ENCODE data around the gene SNX21. TPM values are rescaled to one million over a fixed set of nuclear protein-coding genes. Genes with fewer than 3 reads are reported as not detected.

SNX21 gene
- total RNA-seq, 1 experiment from 2014 or later, result 11.9 TPM

DNA sequence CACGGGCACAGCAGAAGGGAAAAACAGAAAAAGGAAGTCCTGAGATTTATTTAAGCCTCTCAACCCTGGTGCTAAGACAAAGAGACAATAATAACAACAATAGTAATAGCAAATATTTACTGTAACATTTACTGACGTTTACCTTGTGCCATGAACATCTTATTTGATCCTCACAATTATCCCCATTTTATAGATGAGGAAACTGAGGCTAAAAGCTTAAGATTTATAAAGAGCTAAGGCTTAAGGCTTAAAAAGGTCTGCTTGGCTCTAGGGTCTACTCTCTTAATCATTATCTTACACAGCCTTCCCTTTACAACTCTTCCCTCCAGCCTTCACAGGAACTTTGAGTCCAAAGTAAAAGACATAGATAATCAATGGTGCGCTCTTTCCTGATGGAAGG lies 45.2 kb upstream of the SNX21 start:
- POLR2A ChIA-PET, result no interaction called here
- no peaks in the 10 kb centered on the region for H4K20me1 ChIP-seq (ENCODE audit: insufficient read depth)
- CTCF ChIA-PET, result no interaction called here

More for the DNA sequence above, 45.2 kb upstream of the SNX21 start:
- Histone ChIP-seq H3K27me3 (ENCODE audit: insufficient read depth, low read length) (no peaks in the 10 kb centered on the region), H3K9ac (ENCODE audit: low read length) (no peak overlapping the region), H3K9me3 (ENCODE audit: control insufficient read depth in 1 of 2, insufficient read depth in 1 of 2, low read depth in 1 of 2, low read length in 2 of 2) (no peaks in the 10 kb centered on the region), H2AFZ (ENCODE audit: low read depth, low read length, poor library complexity, severe bottlenecking) (no peak overlapping the region), H3K36me3 (ENCODE audit: control insufficient read depth in 1 of 2, insufficient read depth in 2 of 2, low read length in 2 of 2) (no peaks in the 10 kb centered on the region), H3K9me2 (ENCODE audit: insufficient read depth) (no peaks in the 10 kb centered on the region), H3K4me2 (ENCODE audit: low read length) (no peak overlapping the region), H3K4me3 (replicated peaks in 1 of 2; ENCODE audit: low read depth in 1 of 2, low read length in 2 of 2) (no peak overlapping the region), H3K79me2 (ENCODE audit: insufficient read depth, low read length) (peaks cover 14% of the 10 kb centered on the region), H3K27ac (ENCODE audit: low read depth, low read length) (no peak overlapping the region), H3K4me1 (ENCODE audit: control insufficient read depth in 1 of 2, insufficient read depth in 2 of 2, low read length in 2 of 2) (peaks cover 20 to 34% of the 10 kb centered on the region in 2 experiments)
- RAD21 ChIA-PET (ENCODE audit: low non-redundant PET in 1 of 2, low total read pairs in 2 of 2, uncharacterized antibody in 2 of 2, unreplicated experiment in 2 of 2), result no interaction called here
- BruUV-seq (replicated peaks), result no TSS peak
- intact Hi-C loops (cut with micrococcal nuclease), result no loop called here
- ATAC-seq (no peak), DNase-seq (ENCODE audit: low read depth, low spot score) (no peak)
- TF ChIP-seq SP1 (IDR thresholded peaks at IDR 0.05; ENCODE audit: low read depth) (no peak), ZFX (IDR thresholded peaks at IDR 0.05) (no peak), CBX3 (IDR thresholded peaks at IDR 0.05; ENCODE audit: low read depth) (no peak), ELF1 (IDR thresholded peaks at IDR 0.05; ENCODE audit: borderline replicate concordance, low read depth) (no peak), EZH2 (IDR thresholded peaks at IDR 0.05) (no peak), FOSL1 (IDR thresholded peaks at IDR 0.05; ENCODE audit: low read depth) (no peak), JUND (IDR thresholded peaks at IDR 0.05) (no peak), RAD21 (IDR thresholded peaks at IDR 0.05; ENCODE audit: low read depth) (no peak), EZH2phosphoT487 (IDR thresholded peaks at IDR 0.05; ENCODE audit: borderline replicate concordance) (no peak)
- TF ChIP-seq, protein P1, sequence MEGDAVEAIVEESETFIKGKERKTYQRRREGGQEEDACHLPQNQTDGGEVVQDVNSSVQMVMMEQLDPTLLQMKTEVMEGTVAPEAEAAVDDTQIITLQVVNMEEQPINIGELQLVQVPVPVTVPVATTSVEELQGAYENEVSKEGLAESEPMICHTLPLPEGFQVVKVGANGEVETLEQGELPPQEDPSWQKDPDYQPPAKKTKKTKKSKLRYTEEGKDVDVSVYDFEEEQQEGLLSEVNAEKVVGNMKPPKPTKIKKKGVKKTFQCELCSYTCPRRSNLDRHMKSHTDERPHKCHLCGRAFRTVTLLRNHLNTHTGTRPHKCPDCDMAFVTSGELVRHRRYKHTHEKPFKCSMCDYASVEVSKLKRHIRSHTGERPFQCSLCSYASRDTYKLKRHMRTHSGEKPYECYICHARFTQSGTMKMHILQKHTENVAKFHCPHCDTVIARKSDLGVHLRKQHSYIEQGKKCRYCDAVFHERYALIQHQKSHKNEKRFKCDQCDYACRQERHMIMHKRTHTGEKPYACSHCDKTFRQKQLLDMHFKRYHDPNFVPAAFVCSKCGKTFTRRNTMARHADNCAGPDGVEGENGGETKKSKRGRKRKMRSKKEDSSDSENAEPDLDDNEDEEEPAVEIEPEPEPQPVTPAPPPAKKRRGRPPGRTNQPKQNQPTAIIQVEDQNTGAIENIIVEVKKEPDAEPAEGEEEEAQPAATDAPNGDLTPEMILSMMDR (IDR thresholded peaks at IDR 0.05 in 2 of 3, conservative IDR thresholded peaks at IDR 0.05 in 1 of 3; ENCODE audit: borderline replicate concordance in 1 of 3, insufficient read depth in 1 of 3, low read depth in 2 of 3, low read length in 2 of 3), result no peak
